ENCODE results near the gene MTFR1L. TPM values are rescaled to one million over a fixed set of nuclear protein-coding genes. Genes with fewer than 3 reads are reported as not detected.

Gene MTFR1L
- total RNA-seq, 1 donor from 2014 or later = 76.8 TPM

GRCh38 chr1:25867210-25867991 is 47.6 kb downstream of the MTFR1L start:
- DNase-seq (ENCODE audit: extremely low spot score, unreplicated experiment) = no peak
- no peak overlapping the region for H3K27ac Mint-ChIP-seq (ENCODE audit: unreplicated experiment)
- TF ChIP-seq, protein P1, sequence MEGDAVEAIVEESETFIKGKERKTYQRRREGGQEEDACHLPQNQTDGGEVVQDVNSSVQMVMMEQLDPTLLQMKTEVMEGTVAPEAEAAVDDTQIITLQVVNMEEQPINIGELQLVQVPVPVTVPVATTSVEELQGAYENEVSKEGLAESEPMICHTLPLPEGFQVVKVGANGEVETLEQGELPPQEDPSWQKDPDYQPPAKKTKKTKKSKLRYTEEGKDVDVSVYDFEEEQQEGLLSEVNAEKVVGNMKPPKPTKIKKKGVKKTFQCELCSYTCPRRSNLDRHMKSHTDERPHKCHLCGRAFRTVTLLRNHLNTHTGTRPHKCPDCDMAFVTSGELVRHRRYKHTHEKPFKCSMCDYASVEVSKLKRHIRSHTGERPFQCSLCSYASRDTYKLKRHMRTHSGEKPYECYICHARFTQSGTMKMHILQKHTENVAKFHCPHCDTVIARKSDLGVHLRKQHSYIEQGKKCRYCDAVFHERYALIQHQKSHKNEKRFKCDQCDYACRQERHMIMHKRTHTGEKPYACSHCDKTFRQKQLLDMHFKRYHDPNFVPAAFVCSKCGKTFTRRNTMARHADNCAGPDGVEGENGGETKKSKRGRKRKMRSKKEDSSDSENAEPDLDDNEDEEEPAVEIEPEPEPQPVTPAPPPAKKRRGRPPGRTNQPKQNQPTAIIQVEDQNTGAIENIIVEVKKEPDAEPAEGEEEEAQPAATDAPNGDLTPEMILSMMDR (IDR thresholded peaks at IDR 0.05) = no peak
- H3K4me1 Mint-ChIP-seq (ENCODE audit: unreplicated experiment) = peaks cover 1% of the 10 kb centered on the region
- H3K9me3 Mint-ChIP-seq (ENCODE audit: unreplicated experiment) = no peaks in the 10 kb centered on the region
- H3K27me3 Mint-ChIP-seq (ENCODE audit: unreplicated experiment) = no peaks in the 10 kb centered on the region
- no peak overlapping the region for H3K4me3 Mint-ChIP-seq (ENCODE audit: unreplicated experiment)
- peaks cover 11% of the 10 kb centered on the region for H3K36me3 Mint-ChIP-seq (ENCODE audit: unreplicated experiment)

GRCh38 chr1:25869909-25870606 is 50.3 kb downstream of the MTFR1L start:
- H3K4me3 Mint-ChIP-seq (ENCODE audit: unreplicated experiment) = no peak overlapping the region
- no peak overlapping the region for H3K27ac Mint-ChIP-seq (ENCODE audit: unreplicated experiment)
- TF ChIP-seq, protein P1 (IDR thresholded peaks at IDR 0.05) = no peak
- H3K36me3 Mint-ChIP-seq (ENCODE audit: unreplicated experiment) = peaks cover 3% of the 10 kb centered on the region
- H3K27me3 Mint-ChIP-seq (ENCODE audit: unreplicated experiment) = no peaks in the 10 kb centered on the region
- H3K9me3 Mint-ChIP-seq (ENCODE audit: unreplicated experiment) = no peaks in the 10 kb centered on the region
- H3K4me1 Mint-ChIP-seq (ENCODE audit: unreplicated experiment) = peaks cover 12% of the 10 kb centered on the region
- DNase-seq (ENCODE audit: extremely low spot score, unreplicated experiment) = no peak

DNA sequence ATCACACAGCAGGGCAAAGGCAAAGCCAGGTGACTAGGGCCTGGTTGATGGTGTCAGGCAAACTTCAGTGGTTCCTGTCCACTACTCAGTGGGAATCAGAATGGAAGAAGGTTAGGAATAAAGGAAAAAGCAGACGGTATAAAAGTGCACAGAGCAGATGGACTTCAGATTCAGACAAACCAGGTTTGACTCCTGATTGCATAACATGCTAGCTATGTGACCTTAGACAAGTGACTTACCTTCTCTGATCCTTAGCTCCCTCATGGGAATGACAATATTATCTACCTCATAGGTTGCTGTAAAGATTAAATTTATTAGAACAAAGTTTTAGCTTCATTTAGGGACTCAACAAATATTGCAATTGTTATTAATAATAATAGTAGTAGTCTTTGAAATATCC is 50.9 kb downstream of the MTFR1L start:
- no peak overlapping the region for H3K27ac Mint-ChIP-seq (ENCODE audit: unreplicated experiment)

DNA sequence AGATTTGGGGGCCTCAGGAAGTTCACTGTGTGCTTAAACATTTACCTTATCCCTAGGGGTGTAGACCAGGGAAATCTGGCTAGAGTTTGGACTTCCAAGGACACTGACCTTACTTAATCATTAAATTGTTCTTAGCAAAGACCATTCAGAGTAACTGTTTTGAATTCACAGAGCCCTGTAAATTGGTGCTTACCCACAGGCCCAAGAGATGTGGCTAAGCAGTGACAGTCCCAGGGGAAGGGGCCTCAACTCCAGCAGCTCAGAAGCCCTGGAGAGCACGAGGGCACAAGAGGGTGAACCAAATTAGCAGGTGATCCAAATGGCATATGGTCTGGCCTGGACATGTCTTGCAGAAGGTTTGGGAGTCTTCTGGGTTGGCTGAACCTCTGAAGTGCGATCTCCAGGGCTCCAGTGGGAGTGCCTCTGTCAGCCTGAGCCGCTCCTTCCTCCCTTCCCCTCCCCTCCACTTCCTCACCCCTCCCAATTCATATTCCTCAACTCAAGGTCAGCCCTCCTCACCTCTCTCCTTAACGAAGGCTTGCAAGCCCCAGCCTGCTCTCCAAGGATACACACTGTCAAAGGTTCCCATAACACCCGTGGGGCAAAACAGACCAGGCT is 51.4 kb downstream of the MTFR1L start:
- DNase-seq (ENCODE audit: extremely low spot score, unreplicated experiment) = no peak
- peaks cover 3% of the 10 kb centered on the region for H3K36me3 Mint-ChIP-seq (ENCODE audit: unreplicated experiment)
- no peaks in the 10 kb centered on the region for H3K27me3 Mint-ChIP-seq (ENCODE audit: unreplicated experiment)
- peaks cover 16% of the 10 kb centered on the region for H3K4me1 Mint-ChIP-seq (ENCODE audit: unreplicated experiment)
- H3K4me3 Mint-ChIP-seq (ENCODE audit: unreplicated experiment) = no peak overlapping the region
- TF ChIP-seq, protein P1 (IDR thresholded peaks at IDR 0.05) = no peak
- no peak overlapping the region for H3K27ac Mint-ChIP-seq (ENCODE audit: unreplicated experiment)
- H3K9me3 Mint-ChIP-seq (ENCODE audit: unreplicated experiment) = no peaks in the 10 kb centered on the region

More for the DNA sequence above, 50.9 kb downstream of the MTFR1L start:
- DNase-seq (ENCODE audit: extremely low spot score, unreplicated experiment) = no peak
- no peaks in the 10 kb centered on the region for H3K9me3 Mint-ChIP-seq (ENCODE audit: unreplicated experiment)
- peaks cover 13% of the 10 kb centered on the region for H3K4me1 Mint-ChIP-seq (ENCODE audit: unreplicated experiment)
- H3K27me3 Mint-ChIP-seq (ENCODE audit: unreplicated experiment) = no peaks in the 10 kb centered on the region
- TF ChIP-seq, protein P1 (IDR thresholded peaks at IDR 0.05) = no peak
- no peak overlapping the region for H3K4me3 Mint-ChIP-seq (ENCODE audit: unreplicated experiment)
- H3K36me3 Mint-ChIP-seq (ENCODE audit: unreplicated experiment) = peaks cover 3% of the 10 kb centered on the region

Data from osteocyte (in vitro differentiated cells).